RWPE1 (cell line): ENCODE measurements around the gene MRPS11.
A peak's percentile ranks its signal among the peaks of the same experiment; 100 is the strongest.
"Not testable (repeated sequence)": the region's sequence is repeated elsewhere in the genome, so short reads cannot be mapped to it uniquely, and the experiment has no call there.

Source experiments
- CTCF ChIA-PET: fragments of 350-600 bp; sonication (Branson Sonifier 250); formaldehyde crosslinking; extraction: SDS; loops from one replicate; lab custom pipeline; 2021; lab: Yijun Ruan, JAX
- POLR2A ChIA-PET: fragments of 400-600 bp; formaldehyde crosslinking; extraction: SDS; loops from one replicate; lab custom pipeline; 2020; ENCODE audit warnings: antibody characterized with exemption; ENCODE audit not compliant: low non-redundant PET; lab: Yijun Ruan, JAX
- DNase-seq: peaks from one replicate; pipeline ENCODE4 v3.0.0; 2012; ENCODE audit warnings: low spot score
- H3K27ac ChIP-seq: fragments of 450-650 bp; 2 replicates; pipeline ENCODE4 v1.5.1; 2017
- TF ChIP-seq, protein P1 (sequence below): fragments of 450-650 bp; conservative IDR thresholded peaks from 2 replicates; pipeline ENCODE4 v1.5.1; 2017; ENCODE audit warnings: low read depth, mild to moderate bottlenecking

Gene MRPS11

DNA sequence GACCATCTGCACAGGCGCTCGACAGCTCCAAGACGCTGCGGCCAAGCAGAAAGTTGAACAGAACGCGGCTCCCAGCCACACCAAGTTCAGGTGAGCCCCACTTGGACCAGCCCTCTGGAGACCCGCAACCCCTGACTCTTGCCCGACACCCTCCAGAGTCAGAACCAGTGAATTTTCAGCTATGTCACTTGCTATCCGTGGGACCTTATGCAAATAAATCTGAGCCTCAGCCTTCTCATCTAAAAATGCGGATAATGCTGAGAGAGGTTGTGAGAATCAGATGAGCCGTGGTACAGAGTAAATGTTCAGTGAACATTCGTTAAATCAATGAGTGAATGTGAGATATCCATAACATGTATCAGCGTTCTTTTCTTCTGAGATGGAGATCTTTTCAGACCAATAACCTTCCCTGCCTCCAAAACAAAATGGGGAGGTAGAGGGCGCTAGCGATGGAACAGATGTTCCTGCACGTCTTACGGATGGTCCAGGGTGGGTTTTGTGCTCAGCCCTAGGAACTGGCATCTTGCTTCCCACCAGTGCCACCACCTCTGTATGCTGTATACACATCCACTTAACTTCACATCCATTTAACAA lies 524 bp downstream of the MRPS11 start:
- TF ChIP-seq, protein P1, sequence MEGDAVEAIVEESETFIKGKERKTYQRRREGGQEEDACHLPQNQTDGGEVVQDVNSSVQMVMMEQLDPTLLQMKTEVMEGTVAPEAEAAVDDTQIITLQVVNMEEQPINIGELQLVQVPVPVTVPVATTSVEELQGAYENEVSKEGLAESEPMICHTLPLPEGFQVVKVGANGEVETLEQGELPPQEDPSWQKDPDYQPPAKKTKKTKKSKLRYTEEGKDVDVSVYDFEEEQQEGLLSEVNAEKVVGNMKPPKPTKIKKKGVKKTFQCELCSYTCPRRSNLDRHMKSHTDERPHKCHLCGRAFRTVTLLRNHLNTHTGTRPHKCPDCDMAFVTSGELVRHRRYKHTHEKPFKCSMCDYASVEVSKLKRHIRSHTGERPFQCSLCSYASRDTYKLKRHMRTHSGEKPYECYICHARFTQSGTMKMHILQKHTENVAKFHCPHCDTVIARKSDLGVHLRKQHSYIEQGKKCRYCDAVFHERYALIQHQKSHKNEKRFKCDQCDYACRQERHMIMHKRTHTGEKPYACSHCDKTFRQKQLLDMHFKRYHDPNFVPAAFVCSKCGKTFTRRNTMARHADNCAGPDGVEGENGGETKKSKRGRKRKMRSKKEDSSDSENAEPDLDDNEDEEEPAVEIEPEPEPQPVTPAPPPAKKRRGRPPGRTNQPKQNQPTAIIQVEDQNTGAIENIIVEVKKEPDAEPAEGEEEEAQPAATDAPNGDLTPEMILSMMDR = peak; percentile 47
- POLR2A ChIA-PET = no interaction called here
- no peak for DNase-seq
- CTCF ChIA-PET = interaction anchor here (0.5 to 1.4 kb wide), 4 partner anchors 13 to 146 kb away, joined by 3 to 6 read pairs (median 4); no protein-coding TSS in a partner anchor
- peak overlapping the region; percentile 79 for H3K27ac ChIP-seq

DNA sequence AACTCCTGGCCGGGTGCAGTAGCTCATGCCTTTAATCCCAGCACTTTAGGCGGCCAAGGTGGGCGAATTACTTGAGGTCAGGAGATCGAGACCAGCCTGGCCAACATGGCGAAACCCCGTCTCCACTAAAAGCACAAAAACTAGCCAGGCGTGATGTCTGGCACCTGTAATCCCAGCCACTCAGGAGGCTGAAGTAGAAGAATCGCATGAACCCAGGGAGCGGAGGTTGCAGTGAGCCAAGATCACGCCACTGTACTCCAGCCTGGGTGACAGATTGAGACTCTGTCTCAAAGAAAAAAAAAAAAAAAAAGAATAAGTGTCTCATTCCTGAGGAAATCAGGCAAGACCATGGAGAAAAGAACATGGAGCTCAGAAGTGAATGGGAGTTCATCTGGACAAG lies 1.2 kb downstream of the MRPS11 start:
- DNase-seq, H3K27ac ChIP-seq, POLR2A ChIA-PET: not testable (repeated sequence)
- CTCF ChIA-PET = interaction anchor here (0.5 to 0.7 kb wide), 2 partner anchors 19 to 189 kb away, joined by 3 to 7 read pairs; no protein-coding TSS in a partner anchor

DNA sequence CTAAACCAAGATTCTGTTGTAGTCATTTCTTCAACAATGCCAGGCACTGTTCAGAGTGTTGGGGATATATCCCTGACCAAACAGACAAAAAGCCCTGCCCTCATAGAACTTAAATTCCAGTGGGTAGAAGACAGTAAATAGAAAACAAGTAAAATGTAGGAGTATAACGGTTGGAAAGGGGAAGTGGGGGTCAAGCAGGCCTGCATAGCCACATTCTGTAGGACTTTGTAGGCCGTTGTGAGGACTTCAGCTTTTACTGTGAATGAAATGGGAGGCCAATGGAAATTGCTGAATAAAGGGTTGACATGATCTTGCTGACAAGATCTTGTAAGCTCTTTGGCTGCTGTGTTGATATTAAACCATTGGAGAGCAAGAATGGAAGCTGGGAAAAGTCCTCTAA lies 1.8 kb downstream of the MRPS11 start:
- POLR2A ChIA-PET = no interaction called here
- CTCF ChIA-PET = interaction anchor here (0.7 to 1.3 kb wide), 2 partner anchors 15 to 189 kb away, joined by 4 to 7 read pairs; no protein-coding TSS in a partner anchor

DNA sequence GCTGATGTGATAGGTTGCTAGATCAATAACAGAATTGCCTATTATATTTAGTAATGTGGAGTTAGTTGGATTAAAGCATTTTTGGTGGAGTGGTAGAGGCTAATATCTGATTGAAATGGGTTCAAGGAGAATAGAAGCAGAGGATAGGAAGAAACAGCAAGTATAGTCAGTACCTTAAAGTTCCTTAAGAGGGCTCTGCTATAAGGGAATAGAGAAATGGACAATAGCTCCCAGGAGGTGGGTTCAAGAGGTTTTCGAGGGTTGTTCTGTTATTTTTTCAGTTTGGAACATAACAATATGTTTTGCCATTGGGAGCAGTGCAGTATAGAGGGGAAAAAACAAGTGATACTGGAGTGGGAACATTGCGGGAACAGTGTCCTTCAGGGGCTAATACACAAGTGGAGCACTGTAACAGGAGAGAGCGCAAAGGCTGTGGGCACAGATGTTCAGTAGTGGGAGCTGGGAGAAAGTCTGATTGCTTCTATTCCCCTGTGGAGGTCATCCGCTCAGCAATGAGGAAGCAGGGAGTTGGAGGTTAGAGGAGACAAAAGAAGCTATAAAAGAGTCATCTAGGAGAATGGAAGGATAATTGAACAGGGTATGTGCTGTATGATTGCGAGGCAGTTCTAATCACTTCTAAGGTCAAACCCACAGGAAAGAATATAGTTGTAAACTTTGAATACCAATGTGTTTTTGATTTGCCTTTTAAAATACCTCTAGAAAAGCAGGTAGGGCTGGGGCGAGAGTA lies 3.3 kb downstream of the MRPS11 start:
- CTCF ChIA-PET = interaction anchor here (0.6 to 1.3 kb wide), 3 partner anchors 16 to 747 kb away, joined by 3 to 4 read pairs (median 4); no protein-coding TSS in a partner anchor
- no peak overlapping the region for H3K27ac ChIP-seq
- DNase-seq = no peak
- POLR2A ChIA-PET = no interaction called here
- TF ChIP-seq, protein P1 = no peak

More for the DNA sequence above, 1.8 kb downstream of the MRPS11 start:
- H3K27ac ChIP-seq = no peak overlapping the region
- TF ChIP-seq, protein P1 = no peak
- no peak for DNase-seq

DNA sequence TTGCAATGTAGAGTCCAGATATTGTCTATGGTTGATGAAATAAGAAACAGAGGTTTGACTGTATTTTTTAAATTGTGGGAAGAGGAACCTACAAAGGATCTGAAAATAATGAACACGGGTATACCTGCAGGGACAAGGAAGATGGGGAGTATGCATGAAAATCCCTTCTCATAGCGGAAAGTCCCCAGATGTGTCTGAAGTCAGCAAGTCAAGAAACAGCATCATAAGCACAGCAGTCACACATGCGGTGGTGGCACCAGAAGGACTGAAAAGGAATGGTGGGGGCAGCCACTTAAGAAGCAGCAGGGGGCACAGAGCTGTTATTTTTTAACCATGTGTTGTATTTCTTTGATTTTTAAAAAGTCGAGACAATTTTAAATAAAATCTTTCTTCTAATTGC lies 4.7 kb downstream of the MRPS11 start:
- POLR2A ChIA-PET = no interaction called here
- TF ChIP-seq, protein P1 = no peak
- DNase-seq = no peak
- no peak overlapping the region for H3K27ac ChIP-seq
- CTCF ChIA-PET = interaction anchor here (0.6 kb wide), 1 partner anchor 34 kb away, joined by 4 read pairs; no protein-coding TSS in a partner anchor

DNA sequence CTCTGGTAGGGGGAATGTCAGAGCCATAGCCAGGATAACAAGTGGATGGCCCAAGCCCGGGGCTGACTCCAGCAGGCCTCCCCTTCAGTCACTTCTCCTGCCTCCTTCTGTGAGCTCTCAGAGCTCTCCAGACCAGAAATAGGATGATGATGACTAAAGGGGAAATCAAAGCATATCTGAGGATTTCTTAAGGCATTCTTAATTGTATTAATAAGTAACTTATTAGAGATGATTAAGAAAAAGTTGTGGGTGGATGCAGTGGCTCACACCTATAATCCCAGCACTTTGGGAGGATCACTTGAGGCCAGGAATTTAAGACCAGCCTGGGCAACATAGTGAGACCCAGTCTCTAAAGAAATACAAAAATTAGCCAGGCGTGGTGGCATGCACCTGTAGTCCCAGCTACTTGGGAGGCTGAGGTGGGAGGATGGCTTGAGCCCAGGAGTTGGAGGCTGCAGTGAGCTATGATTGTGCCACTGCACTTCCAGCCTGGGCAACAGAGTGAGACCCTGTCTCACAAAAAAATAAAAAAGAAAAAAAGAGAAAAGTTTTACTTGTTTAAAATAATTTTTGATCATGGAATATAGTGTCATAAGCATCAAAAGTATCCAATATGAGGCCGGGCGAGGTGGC lies 6.3 kb downstream of the MRPS11 start:
- DNase-seq, H3K27ac ChIP-seq, POLR2A ChIA-PET: not testable (repeated sequence)
- CTCF ChIA-PET = interaction anchor here (0.6 to 1.6 kb wide), 3 partner anchors 358 to 431 kb away, joined by 3 to 5 read pairs (median 3); no protein-coding TSS in a partner anchor

DNA sequence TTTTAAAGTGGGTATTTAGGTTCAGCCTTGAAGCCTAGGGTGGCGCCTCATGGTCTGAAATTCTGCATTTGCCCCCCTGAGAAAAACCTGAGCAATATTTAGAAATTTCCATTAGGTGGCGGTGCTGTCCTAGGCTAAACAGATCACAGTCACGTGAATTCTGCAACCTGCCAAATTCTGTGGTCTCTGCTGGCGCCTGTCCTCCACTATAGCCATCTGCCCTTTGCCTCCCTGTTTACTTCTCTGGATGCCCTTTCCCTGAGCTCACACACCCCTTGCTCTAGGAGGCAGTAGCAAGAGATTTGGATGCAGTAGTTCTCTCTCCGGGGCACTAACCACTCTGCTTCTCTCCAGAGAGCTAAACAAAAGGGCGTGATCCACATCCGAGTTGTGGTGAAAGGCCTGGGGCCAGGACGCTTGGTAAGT lies 9.1 kb downstream of the MRPS11 start:
- TF ChIP-seq, protein P1 = peak; percentile 62
- ChIA-PET CTCF (interaction anchor here (0.6 to 1.1 kb wide), 4 partner anchors 138 to 1285 kb away, joined by 3 read pairs; no protein-coding TSS in a partner anchor), POLR2A (no interaction called here)
- DNase-seq = peak; percentile 58
- no peak overlapping the region for H3K27ac ChIP-seq
